ENCODE results near the gene CWC27. TPM values are rescaled to one million over a fixed set of nuclear protein-coding genes. Genes with fewer than 3 reads are reported as not detected.

Gene CWC27
- total and polyA plus RNA-seq, 9 of the 15 experiments (the other 6 are each of a cell fraction or from before 2014, with no cell fraction given) = 19.7 to 49.3 (median 38.3) TPM

- Histone ChIP-seq H3K36me3 (ENCODE audit: control insufficient read depth, insufficient read depth, low read length) (no peaks in the 10 kb centered on the region), H3K79me2 (ENCODE audit: control insufficient read depth, insufficient read depth, low read length) (no peaks in the 10 kb centered on the region), H3K4me2 (ENCODE audit: insufficient read depth, low read length) (no peak overlapping the region), H3K4me1 (replicated peaks in 1 of 2; ENCODE audit: control insufficient read depth in 2 of 2, insufficient read depth in 2 of 2, low read length in 2 of 2) (peaks cover 0 to 7% of the 10 kb centered on the region in 2 experiments; a peak in 1 of 5 replicates), H3K27ac (ENCODE audit: extremely low read depth, low read depth, low read length) (no peak overlapping the region), H3K9me3 (replicated peaks; ENCODE audit: control insufficient read depth, insufficient read depth, low read depth, low read length) (no peaks in the 10 kb centered on the region; the same call in 1 of the 2 replicates), H2AFZ (ENCODE audit: low read depth, low read length) (no peak overlapping the region), H3K4me3 (no peak overlapping the region), H4K20me1 (replicated peaks; ENCODE audit: control insufficient read depth, insufficient read depth, low read length) (no peaks in the 10 kb centered on the region), H3K9ac (ENCODE audit: insufficient read depth in 1 of 2, low read depth in 2 of 2, low read length in 2 of 2) (no peak overlapping the region), H3K9me1 (ENCODE audit: control insufficient read depth, insufficient read depth, low read length) (no peaks in the 10 kb centered on the region), H3K27me3 (ENCODE audit: control insufficient read depth in 2 of 2, insufficient read depth in 2 of 2, low read length in 2 of 2) (no peaks in the 10 kb centered on the region)
- no TSS peak for BruUV-seq (replicated peaks)
- in situ Hi-C loops (cut with MboI) = loop anchor here (25.0 kb wide), 1 partner anchor 515 kb away; the partner anchor contains the start of gene ADAMTS6
- ChIA-PET POLR2A (no interaction called here), CTCF (ENCODE audit: low intra/inter-chr PET ratio) (no interaction called here)
- 85% methylated on average over 3 of the region's 3 CpGs for WGBS (ENCODE audit: insufficient coverage, low coverage, missing lambda C conversion rate)
- DNase-seq (ENCODE audit: extremely low read depth in 1 of 4, low spot score in 3 of 4) (no peak), FAIRE-seq (no peak), ATAC-seq (no peak)
- TF ChIP-seq IRF2 (CRISPR knock-in tag; IDR thresholded peaks at IDR 0.05) = no peak
- intact Hi-C loops (cut with micrococcal nuclease) = no loop called here
Measured at GRCh38 chr5:64971990-64972389, 203.3 kb downstream of the CWC27 start.

DNA sequence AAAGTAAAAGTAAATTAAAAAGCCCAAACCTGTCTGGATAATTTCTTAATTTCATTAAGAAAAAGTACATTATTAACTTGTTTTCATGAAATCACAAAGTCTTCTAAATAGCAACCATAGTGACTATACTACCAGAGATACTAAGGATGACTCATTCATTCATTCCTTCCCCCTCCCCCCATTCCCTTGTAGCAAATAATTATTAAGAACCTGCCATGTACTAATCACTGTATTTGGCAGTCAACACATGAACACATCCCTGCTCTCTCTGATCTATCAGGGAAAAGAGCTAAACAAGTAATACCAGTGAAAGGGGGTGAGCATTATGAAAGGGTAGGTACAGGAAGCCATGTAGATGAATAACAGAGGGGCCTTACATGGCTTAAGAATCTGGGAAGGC is 203.9 kb downstream of the CWC27 start:
- H3K4me1 ChIP-seq (replicated peaks in 1 of 2; ENCODE audit: control insufficient read depth in 2 of 2, insufficient read depth in 2 of 2, low read length in 2 of 2) = peaks cover 0 to 7% of the 10 kb centered on the region in 2 experiments; a peak in 1 of 5 replicates
- no peak for DNase-seq (ENCODE audit: extremely low read depth in 1 of 4, low spot score in 3 of 4)
- H3K27me3 ChIP-seq (ENCODE audit: control insufficient read depth in 2 of 2, insufficient read depth in 2 of 2, low read length in 2 of 2) = no peaks in the 10 kb centered on the region
- no peak overlapping the region for H2AFZ ChIP-seq (ENCODE audit: low read depth, low read length)
- no peak overlapping the region for H3K4me3 ChIP-seq
- no peaks in the 10 kb centered on the region; the same call in 1 of the 2 replicates for H3K9me3 ChIP-seq (replicated peaks; ENCODE audit: control insufficient read depth, insufficient read depth, low read depth, low read length)
- ChIA-PET POLR2A (interaction anchor here (0.6 to 0.9 kb wide), 2 partner anchors 16 to 76 kb away, joined by 3 read pairs; no protein-coding TSS in a partner anchor), CTCF (ENCODE audit: low intra/inter-chr PET ratio) (no interaction called here)
- no peak overlapping the region for H3K4me2 ChIP-seq (ENCODE audit: insufficient read depth, low read length)
- no peaks in the 10 kb centered on the region for H3K79me2 ChIP-seq (ENCODE audit: control insufficient read depth, insufficient read depth, low read length)
- BruUV-seq (replicated peaks) = no TSS peak
- in situ Hi-C loops (cut with MboI) (loop anchor here (25.0 kb wide), 1 partner anchor 515 kb away; the partner anchor contains the start of gene ADAMTS6), intact Hi-C loops (cut with micrococcal nuclease) (no loop called here)
- no peak overlapping the region for H3K27ac ChIP-seq (ENCODE audit: extremely low read depth, low read depth, low read length)
- ATAC-seq = no peak
- TF ChIP-seq ZC3H11A (IDR thresholded peaks at IDR 0.05; ENCODE audit: low read depth, low read length) = no peak
- no peak for TF ChIP-seq SUPT5H (IDR thresholded peaks at IDR 0.05)
- no peak for TF ChIP-seq SIX5 (IDR thresholded peaks at IDR 0.05; ENCODE audit: borderline replicate concordance in 1 of 2, insufficient read depth in 1 of 2, low read depth in 1 of 2, low read length in 2 of 2)
- TF ChIP-seq, protein P1, sequence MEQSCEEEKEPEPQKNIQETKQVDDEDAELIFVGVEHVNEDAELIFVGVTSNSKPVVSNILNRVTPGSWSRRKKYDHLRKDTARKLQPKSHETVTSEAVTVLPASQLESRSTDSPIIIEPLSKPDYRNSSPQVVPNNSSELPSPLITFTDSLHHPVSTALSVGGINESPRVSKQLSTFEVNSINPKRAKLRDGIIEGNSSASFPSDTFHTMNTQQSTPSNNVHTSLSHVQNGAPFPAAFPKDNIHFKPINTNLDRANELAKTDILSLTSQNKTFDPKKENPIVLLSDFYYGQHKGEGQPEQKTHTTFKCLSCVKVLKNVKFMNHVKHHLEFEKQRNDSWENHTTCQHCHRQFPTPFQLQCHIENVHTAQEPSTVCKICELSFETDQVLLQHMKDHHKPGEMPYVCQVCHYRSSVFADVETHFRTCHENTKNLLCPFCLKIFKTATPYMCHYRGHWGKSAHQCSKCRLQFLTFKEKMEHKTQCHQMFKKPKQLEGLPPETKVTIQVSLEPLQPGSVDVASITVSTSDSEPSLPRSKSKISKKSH (CRISPR knock-in tag; IDR thresholded peaks at IDR 0.05) = no peak
- no peak for TF ChIP-seq ZBTB34 (CRISPR knock-in tag; IDR thresholded peaks at IDR 0.05)
- FAIRE-seq = no peak
- H3K9me1 ChIP-seq (ENCODE audit: control insufficient read depth, insufficient read depth, low read length) = no peaks in the 10 kb centered on the region
- no peak overlapping the region for H3K9ac ChIP-seq (ENCODE audit: insufficient read depth in 1 of 2, low read depth in 2 of 2, low read length in 2 of 2)
- H3K36me3 ChIP-seq (ENCODE audit: control insufficient read depth, insufficient read depth, low read length) = no peaks in the 10 kb centered on the region
- no peaks in the 10 kb centered on the region for H4K20me1 ChIP-seq (replicated peaks; ENCODE audit: control insufficient read depth, insufficient read depth, low read length)

Data from K562 (cell line).